GM20000 (cell line): ENCODE measurements around the gene KCND3.

Experiments used
- DNase-seq: peaks from one replicate; pipeline ENCODE4 v3.0.0; 2012; ENCODE audit warnings: low spot score
- TF ChIP-seq, protein P1 (sequence below): IDR thresholded peaks from 2 replicates; pipeline ENCODE4 v1.5.1; 2012; ENCODE audit warnings: mild to moderate bottlenecking, control low read depth; ENCODE audit errors: extremely low read depth, missing control alignments

KCND3 gene

GRCh38 chr1:111778541-111779051 is 210.9 kb downstream of the KCND3 start:
- no peak for DNase-seq
- TF ChIP-seq, protein P1, sequence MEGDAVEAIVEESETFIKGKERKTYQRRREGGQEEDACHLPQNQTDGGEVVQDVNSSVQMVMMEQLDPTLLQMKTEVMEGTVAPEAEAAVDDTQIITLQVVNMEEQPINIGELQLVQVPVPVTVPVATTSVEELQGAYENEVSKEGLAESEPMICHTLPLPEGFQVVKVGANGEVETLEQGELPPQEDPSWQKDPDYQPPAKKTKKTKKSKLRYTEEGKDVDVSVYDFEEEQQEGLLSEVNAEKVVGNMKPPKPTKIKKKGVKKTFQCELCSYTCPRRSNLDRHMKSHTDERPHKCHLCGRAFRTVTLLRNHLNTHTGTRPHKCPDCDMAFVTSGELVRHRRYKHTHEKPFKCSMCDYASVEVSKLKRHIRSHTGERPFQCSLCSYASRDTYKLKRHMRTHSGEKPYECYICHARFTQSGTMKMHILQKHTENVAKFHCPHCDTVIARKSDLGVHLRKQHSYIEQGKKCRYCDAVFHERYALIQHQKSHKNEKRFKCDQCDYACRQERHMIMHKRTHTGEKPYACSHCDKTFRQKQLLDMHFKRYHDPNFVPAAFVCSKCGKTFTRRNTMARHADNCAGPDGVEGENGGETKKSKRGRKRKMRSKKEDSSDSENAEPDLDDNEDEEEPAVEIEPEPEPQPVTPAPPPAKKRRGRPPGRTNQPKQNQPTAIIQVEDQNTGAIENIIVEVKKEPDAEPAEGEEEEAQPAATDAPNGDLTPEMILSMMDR: no peak

DNA sequence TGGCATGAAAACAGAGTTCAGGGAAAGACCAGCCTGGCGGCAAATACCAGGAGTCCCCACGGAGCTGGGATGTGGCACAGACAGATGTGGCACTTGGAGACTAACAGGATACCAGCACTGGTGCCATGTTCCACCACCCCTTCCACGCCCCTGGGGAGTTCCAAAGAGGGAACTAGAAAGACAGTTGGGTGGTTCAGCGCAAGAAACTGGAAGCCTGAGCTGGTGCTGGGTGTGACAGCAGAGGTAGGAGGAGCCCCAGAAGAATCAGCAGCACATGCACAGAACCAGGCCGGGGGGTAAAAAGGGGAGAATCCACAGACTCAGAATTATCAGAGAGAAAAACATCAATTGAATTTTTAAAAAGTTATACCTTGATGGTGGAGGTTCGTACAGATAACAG is 211.4 kb downstream of the KCND3 start:
- DNase-seq: no peak
- TF ChIP-seq, protein P1: no peak

DNA sequence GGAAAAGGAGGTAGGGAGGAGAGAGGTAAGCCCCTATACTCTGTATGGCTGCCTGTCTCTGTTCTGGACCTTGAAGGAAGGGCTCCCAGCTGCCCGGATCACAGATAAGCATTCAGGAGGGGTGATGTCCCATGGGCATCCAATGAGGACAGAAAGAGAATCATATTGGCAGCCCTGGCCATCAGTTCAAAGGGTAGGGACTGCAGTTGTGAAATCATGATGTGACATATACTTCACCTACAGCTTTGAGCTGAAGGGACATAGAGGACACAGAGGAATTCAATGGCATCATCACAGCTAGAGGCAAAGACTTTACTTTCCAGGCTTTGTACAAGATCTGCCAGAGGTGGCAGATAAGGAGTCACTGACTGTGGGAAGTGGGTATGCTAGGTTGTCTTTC is 212.2 kb downstream of the KCND3 start:
- DNase-seq: no peak
- TF ChIP-seq, protein P1: no peak

- TF ChIP-seq, protein P1: no peak
- no peak for DNase-seq
Observed at GRCh38 chr1:111776861-111777260, 212.6 kb downstream of the KCND3 start.

- TF ChIP-seq, protein P1: no peak
- DNase-seq: no peak
Observed at GRCh38 chr1:111776391-111776790, 213.1 kb downstream of the KCND3 start.

DNA sequence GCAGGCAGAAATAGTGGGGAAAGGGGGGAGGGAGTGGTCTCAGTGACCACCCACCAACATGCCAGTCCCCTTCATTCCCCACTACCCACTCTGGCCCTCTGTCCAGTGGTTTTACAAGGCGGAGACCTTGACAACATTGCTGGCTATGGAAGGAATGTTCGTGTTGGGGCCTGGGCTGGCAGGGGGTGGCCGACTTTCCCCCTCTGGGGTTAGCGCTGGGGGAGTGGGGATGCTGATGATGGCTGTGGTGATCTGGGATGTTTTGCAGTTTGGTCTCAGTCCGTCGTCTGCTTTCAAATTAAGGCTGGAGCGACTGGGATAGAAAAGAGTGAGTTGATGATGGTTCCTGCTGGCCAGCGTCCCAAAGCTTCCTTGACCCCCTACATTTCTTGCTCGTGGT is 213.5 kb downstream of the KCND3 start:
- TF ChIP-seq, protein P1: no peak
- no peak for DNase-seq

DNA sequence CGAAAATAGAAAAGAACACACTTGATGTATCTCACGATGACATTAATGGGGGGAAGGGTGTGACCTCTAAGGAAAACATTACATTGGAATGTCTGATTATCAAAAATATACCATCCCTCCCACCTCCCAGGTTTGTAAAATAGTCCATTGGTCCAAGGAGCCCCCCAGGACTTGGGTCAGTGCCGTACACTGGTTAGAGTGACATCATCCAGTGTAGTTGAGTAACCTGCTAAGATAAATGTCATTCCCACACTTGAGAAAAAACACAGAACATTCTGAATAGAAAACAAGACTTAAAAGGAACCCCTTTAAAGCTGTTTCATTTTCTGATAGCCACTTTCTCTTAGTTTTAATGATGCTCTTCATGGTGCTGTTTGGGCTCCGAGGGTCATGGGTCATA is 218.6 kb downstream of the KCND3 start:
- TF ChIP-seq, protein P1: no peak
- no peak for DNase-seq
